ENCODE measurements around the gene AACS.
"Not testable (repeated sequence)": the region's sequence is repeated elsewhere in the genome, so short reads cannot be mapped to it uniquely, and the experiment has no call there.

Gene AACS

DNA sequence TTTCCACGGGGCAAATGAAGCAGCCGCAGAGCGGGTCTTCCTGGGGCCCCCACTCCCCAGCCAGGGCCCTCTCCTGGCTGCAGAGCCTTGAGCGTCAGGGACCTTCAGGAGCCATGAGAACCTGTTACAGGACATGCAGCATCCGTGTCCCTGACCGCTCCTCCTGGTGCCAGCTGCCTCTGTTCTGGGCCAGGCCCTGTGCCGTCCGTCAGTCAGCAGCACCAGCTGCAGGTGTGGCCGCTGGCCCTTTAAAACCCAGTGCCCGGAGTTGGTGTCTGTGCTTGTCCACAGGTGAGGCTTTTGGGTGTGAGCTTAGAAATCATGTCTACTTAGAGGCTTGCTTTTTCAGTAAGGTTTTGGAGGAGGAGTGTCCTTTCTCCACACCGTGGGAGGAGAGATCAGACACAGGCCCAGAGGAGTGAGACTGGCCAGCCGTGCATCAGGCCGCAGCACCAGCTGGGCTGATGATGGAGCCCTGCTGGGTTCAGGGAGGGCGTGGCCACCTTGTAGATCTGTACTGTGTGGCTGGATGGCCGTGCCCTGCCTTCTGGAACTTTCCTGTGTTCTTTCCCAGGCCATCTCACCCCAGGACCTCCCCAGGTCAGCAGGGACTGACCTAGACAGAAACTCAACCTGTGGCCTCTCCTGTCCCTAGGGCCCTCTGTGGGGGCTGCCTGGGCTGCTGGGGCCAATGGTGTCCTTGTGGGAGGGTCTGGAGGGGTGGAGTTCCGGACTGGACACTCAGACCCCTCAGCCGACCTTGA lies 27.1 kb downstream of the AACS start:
- no peak for DNase-seq (ENCODE audit: low read depth in 3 of 3)

DNA sequence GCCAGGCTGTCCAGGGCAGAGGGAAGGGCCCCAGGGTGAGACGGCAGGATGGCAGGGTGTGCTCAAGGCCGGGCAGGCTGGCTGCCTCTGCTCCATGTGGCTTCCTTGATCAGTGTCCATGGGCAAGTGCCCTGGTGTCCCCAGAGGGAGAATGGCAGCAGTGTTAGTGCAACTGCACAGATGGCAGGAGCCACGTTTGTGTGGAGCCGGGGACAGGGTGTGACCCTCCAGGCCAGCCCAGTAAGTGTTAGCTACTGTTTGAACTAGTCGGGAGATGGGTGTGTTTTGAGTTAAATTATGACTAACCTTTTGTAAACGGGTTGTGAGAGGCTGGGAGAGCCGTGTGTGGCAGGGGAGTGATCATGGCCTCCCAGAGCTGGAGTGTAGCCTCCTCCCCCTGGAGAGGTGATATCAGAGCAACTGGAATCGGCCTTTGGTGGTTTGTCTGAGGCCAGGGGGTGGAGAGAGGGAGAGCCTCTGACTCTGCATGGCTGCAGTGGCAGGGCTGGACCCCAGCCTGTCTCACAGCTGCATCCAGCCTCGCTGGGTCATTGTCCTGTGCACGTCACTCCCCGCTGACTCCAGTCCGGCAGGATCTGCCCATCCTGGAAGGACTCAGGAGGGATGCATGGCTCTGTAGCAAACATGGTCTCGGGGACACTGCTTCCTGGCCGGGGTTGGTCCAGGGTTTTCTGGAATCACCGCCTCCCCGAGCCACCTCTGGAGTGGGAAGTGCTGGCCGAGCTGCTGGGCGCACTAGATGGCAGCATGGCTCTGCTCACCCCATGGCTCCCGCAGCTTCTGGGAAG lies 27.8 kb downstream of the AACS start:
- no peak for DNase-seq (ENCODE audit: low read depth in 3 of 3)

GRCh38 chr12:125093681-125094330 lies 28.6 kb downstream of the AACS start:
- no peak for DNase-seq (ENCODE audit: low read depth in 3 of 3)

DNA sequence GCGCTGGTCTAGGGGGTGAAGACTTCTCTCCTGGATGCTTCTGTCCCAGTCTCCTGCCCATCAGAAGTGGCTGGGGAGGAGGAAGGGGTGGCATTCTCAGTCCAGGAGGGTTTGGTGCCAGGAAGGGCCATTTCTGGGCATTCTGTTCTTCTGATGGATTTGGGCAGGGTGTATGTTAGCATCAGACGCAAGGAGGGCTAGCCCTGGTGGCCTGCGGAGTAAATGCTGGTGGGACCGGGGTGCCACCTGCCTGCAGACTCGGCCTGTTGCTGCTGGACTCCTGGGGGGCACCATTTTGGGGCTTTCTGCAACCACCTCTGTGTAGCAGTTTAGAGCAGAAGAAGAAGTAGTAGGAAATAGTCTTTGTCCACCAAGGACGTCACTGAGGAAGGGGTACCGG lies 31.7 kb downstream of the AACS start:
- DNase-seq (ENCODE audit: low read depth in 3 of 3) = no peak

- no peak for DNase-seq (ENCODE audit: low read depth in 3 of 3)
Measured at GRCh38 chr12:125097427-125097826, 32.2 kb downstream of the AACS start.

DNA sequence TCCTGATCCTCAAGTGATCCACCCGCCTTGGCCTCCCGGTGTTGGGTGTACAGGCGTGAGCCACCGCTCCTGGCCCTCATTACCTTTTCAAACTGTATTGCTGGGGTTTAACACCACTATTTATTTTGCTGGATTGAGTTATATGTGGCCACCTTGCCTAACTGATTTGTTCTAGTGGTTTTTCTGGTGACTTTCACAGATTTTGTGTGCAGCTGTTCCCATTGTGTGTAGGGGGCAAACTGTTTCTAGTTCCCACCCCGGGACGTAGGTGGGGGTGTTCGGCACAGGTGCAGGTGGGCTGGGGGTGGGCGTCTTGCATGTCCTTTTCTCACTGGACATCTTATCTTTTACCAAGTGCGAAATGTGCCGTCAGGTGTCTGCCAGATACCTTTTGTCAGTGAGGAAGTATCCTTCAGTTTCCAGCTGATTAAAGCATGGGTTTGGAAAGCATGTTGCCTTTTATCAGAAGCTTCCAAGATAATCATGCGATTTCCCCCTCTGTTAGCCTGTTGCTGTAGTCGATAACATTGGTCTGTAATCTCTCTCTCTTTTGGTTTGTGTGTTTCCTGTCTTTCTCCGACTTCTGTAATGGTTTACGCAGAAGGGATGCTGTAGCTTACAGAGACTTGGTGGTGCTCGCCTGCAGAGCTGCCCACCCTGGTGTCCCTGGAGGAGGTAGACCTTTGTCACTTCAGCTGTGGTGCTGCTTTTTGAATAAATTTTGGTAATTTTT lies 33.6 kb downstream of the AACS start:
- DNase-seq (ENCODE audit: low read depth in 3 of 3) = no peak

- DNase-seq (ENCODE audit: low read depth in 3 of 3) = no peak
Measured at GRCh38 chr12:125099409-125099782, 34.2 kb downstream of the AACS start.

DNA sequence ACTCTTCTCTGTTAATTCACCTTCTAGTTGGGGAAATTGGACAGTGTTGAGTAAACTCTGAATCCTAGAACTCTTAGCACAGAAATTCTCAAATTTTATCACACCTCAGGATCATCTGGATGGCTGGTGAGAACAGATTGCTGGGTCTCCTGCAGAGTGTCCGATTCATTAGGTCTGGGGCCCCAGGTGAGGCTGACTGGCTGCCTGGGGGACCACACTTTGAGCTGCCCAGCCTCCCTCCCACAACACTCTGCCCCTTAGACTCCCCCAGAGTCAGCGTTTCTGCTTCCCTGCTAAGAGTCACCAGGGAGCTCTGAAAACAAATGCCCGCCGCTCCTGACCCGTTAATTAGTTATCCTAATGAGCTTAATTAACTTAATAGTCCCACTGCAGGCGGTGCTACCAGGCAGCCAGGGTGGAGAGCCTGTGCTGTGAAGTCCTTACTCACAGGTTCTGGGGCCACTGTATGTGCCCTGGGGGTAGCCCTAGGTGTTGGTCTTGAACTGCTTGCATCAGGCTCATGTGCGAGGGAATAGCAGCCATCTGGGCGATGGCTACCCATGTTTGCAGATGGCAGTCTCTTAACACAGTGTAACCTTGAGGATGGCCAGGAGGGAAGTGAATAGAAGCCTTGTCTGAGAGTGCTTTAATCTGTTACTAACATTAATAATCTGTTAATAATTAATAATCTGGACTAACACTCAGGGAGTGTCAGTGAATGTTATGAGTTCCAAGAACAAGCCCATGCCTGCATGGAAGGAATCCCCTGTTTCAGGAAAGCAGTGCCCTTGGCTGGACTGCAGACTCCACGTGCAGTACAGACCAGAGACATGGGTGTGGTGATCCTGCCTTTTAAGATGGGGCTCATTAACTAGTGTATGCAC lies 35.6 kb downstream of the AACS start:
- no peak for DNase-seq (ENCODE audit: low read depth in 3 of 3)

DNA sequence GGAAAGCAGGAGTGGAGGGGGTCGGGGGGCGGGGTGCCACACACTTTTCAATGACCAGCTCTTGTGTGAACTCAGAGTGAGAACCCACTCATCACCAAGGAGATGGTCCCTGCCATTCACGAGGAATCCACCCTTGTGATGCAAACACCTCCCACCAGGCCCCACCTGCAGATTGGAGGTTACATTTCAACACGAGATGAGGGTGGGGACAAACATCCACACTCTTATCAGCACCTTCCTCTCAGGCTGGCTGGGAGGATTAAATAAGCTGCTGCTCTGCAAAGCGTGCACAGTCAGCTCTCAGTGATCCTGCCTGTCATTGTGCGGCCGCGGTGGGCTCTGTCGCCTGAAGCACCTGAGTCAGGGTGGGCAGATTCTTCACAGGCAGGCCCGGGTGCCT lies 39.7 kb downstream of the AACS start:
- no peak for DNase-seq (ENCODE audit: low read depth in 3 of 3)

GRCh38 chr12:125105600-125105999 lies 40.4 kb downstream of the AACS start:
- DNase-seq (ENCODE audit: low read depth in 3 of 3) = no peak

GRCh38 chr12:125110641-125111360 lies 45.6 kb downstream of the AACS start:
- DNase-seq (ENCODE audit: low read depth in 3 of 3) = no peak

GRCh38 chr12:125111403-125111802 lies 46.2 kb downstream of the AACS start:
- DNase-seq (ENCODE audit: low read depth in 3 of 3) = no peak

- not testable (repeated sequence) for DNase-seq (ENCODE audit: low read depth in 3 of 3)
Measured at GRCh38 chr12:125112614-125113013, 47.4 kb downstream of the AACS start.

- no peak for DNase-seq (ENCODE audit: low read depth in 3 of 3)
Measured at GRCh38 chr12:125113263-125113662, 48.0 kb downstream of the AACS start.

GRCh38 chr12:125113789-125114188 lies 48.6 kb downstream of the AACS start:
- DNase-seq (ENCODE audit: low read depth in 3 of 3) = no peak

- no peak for DNase-seq (ENCODE audit: low read depth in 3 of 3)
Measured at GRCh38 chr12:125114365-125115141, 49.3 kb downstream of the AACS start.

- DNase-seq (ENCODE audit: low read depth in 3 of 3) = no peak
Measured at GRCh38 chr12:125120566-125120965, 55.3 kb downstream of the AACS start.

DNA sequence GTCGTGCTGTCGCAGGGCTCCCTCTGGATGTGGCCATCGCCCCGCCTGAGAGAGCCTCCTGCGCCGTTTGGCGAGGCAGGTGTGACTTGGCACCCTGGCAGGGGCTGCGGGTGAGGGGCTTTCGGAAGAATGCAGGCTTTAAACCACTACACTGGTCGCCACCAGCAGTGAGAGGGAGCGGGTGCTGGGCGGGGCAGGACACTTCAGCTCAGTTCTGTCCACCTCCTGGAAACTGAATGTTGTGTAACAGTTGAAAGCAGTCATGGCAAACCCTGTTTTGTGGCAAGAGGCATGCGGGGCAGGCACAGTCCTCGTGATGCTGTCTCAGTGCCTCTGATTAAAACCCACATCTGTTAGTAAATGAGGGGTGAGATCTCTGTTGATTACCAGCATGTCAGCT lies 55.9 kb downstream of the AACS start:
- DNase-seq (ENCODE audit: low read depth in 3 of 3) = no peak

DNA sequence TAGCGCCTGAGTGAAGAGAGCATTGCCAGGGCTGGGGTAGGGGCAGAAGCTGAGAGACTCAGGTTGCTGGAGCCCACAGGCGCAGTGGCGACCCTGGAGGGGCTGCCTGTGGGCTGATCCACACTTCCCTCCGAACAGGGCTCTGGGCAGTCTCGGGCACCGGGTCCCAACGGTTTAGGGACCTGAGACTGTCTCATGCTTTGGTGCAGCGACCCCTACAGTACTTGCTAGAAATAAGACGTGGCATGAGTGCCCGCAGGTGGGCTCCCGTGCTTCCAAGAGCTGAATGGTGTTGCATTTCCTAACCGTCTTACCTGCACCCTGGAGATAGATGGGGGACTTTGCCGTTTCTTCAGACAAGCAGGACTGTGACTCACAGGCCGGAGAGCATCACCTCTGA lies 57.4 kb downstream of the AACS start:
- no peak for DNase-seq (ENCODE audit: low read depth in 3 of 3)
